Measurements from ENCODE around the gene MLPH.

MLPH gene

DNA sequence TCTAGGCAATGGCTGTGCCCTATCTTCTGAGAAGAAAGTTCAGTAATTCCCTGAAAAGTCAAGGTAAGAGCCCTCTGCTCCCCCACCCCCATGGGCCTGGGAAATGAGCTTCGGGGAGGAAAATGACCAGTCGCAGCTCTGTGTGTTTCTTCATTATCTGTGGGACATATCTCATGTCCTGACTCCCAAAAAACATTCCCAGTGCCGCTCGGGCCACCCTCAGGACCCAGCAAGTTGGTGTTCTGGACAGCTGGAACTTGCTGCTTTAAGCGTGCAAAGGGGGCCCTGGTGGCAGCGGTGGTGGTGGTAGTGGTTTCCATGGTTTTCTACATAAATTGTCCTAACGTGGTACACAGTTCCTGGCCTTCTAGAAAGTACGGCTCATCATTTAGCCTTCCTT, 62.2 kb downstream of the MLPH start:
- no peak for DNase-seq

DNA sequence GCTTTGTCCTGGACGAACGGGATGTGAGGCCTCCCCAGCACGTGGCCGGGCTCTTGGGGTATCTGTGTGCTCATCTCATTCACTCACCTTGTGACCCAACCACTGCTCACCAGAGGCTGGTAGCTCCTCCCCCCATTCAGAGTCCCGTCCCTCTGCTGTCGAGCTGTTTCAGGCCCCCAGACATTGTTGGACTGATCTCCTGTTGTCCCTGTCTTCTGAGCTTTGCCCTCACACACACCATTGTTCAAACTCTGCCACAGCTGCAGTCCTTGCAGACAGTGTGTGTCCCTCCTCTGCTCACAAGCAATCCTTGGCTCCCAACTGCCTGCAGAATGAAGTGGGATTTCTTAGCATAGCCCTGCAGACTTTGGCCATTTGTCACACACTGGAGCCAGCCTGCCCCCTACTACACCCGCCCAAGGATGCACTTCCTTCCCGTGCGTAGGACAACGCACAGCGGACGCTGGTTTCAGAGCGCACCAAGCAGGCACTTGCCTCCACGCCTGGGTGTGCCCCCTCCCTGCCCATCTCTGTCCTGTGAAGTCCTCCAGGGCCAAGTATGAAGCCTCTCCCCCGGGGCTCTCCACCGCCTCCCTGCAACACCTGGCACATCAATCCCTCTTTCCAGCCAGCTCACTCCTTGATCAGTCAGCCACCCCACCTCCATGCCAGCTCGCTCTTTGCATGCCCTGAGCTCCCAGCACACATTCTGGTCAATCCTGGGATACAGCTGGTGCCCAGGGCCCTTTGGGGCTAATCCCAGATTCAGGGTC, 62.8 kb downstream of the MLPH start:
- DNase-seq = no peak

DNA sequence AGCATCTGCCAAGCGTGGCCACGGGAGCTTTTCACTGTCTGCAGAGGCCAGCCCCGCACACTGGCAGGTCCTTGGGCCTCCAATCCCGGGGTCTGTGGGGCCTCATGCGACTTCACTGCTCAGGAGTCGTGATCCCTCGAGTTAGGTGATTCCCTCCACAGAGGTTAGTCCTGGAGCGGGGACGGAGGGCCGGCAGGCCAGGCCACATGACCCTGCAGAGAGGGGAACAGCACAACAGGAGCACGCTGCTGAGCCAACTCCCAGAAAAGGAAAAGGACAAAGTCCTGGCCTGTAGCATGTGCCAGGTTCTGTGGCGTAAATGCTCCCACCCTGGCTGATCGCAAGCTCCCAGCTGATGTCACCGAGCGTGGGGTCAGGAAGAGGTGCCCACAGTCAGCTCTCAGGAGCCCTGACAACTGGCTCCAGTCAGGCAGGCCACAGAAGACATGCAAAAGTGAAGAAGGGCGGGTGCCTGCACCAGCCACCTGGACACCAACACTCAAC, 64.1 kb downstream of the MLPH start:
- DNase-seq = no peak

DNA sequence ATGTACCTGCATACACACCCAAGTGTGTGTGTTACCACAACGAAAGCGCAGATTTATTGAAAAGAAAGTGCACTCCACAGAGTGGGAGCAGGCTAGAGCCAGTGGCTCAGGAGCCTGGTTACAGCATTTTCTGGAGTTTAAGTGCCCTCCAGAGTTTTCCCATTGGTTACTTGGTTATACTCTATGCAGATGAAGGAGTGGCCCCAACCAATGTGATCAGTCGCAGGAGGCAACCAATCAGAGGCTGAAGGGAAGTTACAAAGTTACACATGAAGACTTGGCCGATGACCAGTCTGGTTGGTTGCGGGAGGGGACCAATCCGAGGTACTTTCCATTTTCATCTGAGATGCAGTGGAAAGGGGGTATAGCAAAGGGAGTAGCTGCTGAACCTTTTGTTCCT, 65.9 kb downstream of the MLPH start:
- DNase-seq = no peak

DNA sequence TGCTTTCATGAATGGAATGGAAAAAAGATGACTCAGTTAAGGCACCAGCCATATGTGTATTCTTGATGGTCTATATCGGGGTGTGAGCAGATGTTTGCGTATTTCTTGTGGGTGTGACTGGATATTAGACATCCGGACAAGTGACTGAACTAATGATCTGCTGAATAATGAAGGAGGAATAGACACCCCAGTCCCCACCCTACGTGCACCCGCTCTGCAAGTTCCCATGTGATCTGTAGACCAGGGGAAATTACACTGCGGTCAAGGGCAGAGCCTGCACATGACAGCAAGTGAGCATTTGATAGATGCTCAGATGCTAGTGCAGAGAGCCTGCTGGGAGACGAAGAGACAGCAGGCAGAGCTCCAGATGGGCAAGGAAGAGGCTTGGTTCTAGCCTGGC, 66.9 kb downstream of the MLPH start:
- no peak for DNase-seq

DNA sequence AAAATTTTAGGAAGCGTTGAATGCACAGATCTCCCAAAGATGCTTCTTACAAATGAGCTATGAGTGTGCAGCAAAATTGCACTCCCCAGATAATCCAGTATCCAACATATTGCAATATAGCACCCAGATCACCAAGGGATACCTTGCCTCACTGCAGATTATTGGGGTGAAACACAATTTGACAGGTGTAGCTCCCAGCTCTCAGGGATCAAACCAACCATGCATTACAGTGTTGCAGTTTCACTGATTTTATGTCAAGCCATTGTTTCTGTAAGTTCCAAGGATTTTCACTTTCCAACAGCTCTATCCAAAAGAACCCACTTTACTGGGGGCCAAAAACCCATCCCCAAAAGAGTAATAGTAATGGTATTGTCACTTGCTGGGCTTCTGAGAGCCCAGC, 68.5 kb downstream of the MLPH start:
- DNase-seq = no peak

DNA sequence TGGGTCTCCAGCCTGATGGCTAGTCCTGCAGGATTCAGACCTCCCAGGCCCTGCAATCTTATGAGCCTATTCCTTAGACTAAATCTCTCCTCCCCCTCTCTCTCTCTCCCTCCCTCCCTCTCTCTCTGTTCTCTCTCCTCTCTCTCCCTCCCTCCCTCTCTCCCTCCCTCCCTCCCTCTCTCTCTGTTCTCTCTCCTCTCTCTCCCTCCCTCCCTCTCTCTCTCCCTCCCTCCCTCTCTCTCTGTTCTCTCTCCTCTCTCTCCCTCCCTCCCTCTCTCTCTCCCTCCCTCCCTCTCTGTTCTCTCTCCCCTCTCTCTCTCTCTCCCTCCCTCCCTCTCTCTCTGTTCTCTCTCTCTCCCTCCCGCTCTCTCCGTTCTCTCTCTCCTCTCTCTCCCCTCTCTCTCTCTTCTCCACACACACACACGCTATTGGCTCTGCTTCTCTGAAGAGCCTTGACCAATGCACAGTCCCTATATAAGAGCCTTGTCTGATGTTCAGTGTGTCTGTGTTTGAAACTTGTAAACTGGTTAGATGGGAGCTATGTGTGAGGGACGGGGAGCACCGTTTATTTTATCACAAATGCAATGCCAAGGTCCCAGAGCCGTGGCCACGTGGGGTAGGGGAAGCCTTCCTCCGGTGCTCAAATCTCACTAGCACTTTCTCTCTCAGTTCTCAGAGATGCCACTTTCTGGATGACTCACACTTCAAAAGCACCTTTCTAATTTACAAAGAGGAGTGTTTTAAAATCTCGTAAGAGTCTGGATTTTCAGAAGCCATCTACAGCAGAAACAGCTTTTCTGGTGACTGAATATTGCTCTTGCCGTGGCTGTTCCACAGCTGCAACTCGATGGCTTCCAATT, 70.0 kb downstream of the MLPH start:
- DNase-seq = no peak

DNA sequence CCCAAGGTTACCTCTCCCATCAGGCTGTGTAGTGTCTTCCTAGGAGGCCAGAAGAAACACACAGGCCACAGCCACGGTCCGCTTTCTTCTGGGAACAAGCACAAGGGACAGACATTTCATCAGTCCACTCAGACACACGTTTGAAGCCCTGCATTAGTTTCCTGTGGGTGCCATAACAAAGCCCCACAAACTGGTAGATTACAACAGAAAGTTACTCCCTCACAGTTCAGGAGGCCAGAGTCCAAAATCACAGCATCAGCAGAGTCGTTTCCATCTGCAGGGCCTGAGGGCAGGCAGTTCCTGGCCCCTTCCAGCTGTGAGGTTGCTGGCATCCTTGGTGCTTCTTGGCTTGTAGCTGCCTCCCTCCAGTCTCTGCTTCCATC, 70.6 kb downstream of the MLPH start:
- no peak for DNase-seq

DNA sequence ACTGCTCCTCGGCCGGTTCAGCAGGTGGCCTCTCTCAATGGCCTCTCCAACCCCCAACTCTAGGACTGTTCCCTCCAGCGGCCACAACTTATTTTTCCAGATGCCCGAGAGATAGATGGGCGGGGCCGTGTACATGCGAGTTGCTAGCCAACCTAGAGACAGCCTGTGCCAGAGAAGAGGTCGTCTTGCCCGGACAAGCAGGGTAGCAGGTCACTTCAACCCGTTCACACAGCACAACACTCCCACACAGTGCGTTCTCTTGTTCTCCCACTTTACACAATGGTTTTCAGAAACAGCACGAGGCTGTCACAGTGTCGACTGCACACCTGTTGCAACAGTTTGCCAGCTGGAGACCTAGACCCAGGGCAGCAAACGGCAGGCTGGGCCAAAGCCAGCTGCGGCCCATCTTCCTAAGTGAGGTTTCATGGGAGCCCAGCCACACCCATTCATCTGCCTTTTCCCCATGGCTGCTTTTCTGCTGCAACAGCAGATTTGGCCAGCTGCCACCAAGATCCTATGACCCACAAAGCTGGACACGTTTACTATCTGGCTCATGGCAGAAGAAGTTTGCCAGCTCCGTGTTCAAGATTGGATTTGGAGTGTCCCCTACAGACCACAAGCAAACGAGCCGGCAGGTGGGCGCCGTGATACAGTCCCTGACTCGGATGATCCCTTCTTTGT, 72.0 kb downstream of the MLPH start:
- DNase-seq = no peak

DNA sequence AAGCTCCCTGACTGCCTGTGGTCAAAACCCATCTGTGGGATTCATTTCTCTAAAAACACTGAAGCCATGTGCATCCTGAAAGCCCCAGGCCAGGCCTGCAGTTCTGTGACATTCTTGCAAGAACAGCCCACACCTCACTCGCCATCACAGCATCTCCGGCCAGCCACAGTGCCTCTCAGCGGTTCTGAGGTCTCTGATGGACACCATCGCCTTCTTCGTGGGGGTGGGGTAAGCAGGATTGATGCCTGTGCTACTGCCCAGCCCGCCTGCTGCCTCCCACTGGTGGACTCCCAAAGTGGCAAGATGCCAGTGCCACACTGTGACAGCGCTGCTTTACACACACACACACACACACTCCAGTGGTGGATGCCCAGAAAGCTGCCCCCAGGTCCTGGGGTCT, 74.2 kb downstream of the MLPH start:
- DNase-seq = no peak

DNA sequence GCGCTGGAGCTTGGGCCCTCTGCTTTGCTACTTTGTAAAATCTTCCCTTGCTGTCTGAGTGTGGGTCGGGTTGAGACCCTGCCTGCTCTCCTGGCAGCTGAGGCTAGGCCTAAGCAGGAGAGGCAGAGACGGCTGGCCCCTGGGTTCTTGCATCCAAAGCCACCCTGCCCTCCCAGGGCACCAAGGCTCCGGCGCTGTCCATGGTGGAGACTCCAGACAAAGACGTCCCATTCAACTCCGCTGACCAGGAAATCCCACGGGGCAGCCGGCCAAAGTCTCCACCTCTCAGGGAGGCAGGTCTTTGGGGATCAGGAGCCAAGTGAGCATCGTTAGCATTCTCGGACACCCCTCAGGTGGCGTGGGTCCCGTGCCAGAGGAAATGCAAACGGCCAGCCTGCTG, 76.8 kb downstream of the MLPH start:
- DNase-seq = no peak

DNA sequence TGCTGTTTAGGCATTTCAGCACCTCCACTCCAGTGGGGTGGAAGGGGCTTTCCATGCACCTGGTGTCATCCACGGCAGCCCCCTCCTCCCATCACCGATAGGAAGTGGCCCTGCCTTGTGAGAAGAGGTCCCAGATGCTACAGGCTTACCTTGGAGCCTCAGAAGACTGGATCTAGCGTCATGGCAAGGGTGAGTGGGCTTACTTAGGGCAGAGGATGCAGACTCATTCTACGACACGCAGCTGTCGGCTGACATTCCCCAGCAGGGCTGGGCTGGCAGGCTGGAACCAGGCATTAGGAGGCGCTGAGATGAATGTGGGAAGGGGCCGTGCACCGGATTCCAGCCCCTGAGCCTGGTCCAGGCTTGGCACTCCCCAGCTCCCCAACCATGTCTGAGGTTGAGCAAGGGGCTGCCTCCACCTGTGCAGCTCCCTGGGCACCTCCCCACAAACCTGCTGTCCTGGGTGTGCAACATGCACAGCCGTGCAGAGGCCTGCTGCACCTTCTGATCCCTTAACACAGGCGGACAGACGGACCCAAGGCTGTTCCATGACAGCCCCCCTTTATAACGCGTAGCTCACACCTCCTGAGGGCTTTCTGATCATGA, 77.6 kb downstream of the MLPH start:
- DNase-seq = no peak

DNA sequence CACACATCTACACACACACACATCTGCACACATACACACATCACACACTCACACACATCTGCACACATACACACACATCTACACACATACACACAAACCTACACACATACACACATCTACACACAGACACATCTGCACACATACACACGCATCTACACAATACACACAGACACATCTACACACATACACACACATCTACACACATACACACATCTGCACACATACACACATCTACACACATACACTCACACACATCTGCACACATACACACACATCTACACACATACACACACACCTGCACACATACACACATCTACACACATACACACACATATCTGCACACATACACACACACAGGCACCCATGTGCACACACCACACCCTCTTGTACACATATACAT, 78.9 kb downstream of the MLPH start:
- no peak for DNase-seq

DNA sequence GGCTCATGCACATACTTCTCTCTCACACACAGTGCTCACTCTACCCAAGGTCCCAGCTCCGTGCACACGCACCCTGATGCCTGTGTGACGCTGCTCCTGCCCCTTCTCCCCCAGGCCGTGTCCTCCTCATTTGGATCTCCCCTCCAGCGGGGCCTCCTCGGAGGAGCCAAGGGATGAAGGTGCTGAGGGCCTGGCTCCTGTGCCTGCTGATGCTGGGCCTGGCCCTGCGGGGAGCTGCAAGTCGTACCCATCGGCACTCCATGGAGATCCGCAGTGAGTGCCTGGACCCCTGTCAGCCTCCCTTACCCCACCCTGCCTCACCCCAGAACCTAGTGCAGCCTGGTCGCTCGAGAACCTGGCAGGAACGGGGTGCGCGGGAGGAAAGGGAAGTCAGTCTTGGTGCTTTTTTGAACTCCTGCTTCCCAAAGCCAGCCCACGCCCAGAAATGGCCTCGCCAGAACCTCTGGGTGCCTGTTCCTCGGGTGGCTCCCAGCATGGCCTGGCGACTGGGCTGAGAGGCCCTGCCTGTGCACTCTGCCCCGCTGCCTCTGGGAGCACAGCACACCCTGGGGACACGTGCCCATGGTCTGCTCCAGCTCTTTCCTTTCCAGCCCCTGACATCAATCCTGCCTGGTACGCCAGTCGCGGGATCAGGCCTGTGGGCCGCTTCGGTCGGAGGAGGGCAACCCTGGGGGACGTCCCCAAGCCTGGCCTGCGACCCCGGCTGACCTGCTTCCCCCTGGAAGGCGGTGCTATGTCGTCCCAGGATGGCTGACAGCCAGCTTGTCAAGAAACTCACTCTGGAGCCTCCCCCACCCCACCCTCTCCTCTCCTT, 79.6 kb downstream of the MLPH start, which contains the start of gene PRLH:
TSS of gene PRLH (plus strand) at position 174 of the 835 bp plus-strand sequence. CDS start at position 174, 0 bp downstream.
- no peak for DNase-seq

DNA sequence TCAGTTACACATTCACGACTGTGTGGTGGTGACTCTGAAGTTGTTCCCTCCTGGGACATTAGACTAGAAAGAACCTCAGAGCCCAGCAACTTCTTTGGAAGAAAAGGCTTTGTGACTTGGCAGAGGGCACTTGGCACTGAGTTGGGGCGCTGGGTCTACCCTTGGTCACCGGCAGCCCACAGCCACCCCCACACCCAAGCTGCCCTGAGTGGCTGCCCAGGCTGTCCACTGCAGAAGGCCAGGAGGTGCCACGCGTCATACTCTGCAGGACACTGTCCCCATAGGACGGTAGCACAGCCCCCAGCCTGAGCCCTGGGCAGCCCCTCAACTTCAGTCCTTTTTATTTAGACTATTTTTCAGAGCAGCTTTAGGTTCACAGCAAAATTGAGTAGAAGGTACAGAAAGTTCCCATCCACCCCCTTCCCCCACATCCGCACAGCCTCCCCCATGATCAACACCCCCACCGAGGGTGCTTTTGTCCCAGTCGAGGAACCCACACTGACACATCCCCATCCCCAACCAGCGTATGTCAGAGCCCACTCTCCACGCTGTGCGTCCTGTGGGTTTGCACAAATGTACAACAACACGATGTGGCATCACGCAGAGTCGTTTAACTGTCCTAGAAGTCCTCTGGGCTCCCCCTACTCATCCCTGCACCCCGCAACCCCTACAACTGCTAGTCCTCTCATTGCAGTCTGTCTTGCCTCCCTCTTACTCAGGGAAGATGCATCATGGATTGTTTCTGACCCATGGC, 80.4 kb downstream of the MLPH start:
- no peak for DNase-seq

DNA sequence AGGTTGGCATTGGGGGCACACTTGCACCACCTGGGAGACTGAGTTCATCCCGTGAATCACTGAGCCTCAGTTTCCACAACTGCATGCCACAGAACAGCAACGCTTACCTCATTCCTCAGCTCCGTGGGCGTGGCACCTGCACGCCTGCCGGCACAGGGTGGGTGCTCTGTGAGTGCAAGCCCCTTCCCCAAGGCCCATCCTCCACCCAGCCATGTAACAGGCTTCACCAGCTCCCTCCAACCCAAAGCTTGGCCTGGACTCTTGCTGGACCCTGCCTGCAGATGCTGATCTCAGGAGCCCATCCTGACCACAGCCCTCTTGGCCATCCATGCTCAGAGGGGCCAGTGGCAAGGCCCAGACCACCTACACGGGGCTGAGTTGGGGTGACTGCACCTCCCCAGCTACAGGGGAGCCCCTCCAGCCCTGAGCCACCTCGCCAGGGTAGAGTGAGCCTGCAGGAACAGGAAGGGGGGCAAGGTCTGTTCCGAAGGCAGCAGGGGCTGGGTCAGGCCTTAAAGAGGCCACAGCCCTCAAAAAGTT, 81.1 kb downstream of the MLPH start:
- DNase-seq = no peak

DNA sequence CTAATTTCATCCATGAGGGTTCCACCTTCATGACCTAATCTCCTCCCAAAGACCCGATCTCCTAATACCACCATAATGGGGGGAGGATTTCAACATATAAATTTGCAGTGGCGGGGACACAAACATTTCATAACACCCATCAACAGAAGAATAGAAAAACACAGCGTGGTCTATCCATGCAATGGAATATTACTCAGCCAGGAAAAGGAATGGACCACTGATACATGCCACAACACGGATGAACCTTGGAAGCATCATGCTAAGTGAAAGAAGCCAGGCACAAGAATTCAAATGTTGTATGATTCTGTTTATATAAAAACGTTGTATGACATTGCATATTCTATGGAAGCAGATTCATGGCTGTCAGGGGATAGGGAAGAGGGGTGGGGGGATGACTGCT, 82.0 kb downstream of the MLPH start:
- DNase-seq = no peak

DNA sequence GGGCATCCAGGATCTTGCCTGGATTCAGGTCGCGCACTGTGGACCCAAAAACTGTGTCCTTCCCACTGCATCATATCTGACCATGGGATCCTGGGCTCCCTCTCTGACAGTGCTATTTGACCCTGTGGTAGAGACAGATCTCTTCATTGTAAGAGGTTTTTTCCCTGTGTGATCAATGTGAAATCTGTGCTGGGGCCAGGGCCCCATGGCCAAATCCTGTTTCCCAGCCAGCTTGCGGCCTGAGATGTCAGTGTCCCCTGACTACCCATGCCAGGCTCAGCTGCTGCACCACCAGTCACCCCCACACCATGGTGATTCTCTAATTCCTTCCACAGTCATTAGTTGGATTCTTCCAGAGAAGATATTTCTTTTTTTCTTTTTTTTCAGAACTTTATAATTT, 82.8 kb downstream of the MLPH start:
- no peak for DNase-seq

DNA sequence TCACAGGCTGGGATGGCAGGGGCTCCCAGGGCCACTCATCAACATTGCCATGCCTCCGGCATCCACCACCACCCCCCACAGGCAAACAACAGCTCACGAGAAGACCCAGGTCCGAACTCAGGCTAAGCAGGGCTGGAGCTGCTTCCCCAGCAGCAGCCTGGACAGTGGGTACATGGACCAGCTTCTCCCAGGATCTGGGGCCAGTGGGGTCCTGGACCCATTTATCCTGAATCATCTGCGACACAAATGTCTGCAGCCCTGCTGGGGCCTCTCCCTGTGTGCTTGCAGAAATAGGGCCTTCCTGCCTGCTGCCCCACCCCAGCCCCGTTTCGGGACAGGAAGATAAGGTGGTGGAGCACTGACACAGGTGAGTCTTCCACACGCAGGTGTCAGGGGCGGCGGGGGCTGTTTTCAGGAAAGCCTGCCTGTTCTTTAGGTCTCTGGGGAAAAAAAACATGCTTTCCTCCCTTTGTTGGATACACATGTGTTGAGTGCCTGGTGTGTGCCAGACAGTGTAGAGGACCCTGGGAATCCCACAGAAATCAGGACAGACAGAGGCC, 83.8 kb downstream of the MLPH start:
- DNase-seq = no peak

DNA sequence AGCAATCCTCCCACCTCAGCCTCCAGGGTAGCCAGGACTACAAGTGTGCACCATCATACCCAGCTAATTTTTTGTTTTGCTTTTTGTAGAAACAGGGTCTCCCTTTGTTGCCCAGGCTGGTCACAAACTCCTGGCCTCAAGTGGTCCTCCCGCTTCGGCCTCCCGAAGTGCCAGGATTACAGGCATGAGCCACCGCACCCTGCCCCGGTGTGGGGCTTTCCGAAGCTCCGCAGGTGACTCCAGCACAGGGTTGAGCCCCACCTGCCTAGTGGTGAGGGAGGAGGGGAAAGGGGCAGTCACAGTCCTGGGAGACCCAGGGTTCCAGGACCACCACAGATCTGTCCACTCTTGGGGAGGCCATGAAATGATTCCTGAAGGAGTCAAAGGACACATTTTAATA, 84.5 kb downstream of the MLPH start:
- DNase-seq = no peak
